Activated naive CD8-positive, alpha-beta T cell (primary cell): ENCODE data around the gene PGM1.

ENCODE experiments used
- H3K27ac Mint-ChIP-seq: one replicate; pipeline ENCODE4 v1.8.0; 2021; ENCODE audit warnings: mixed read lengths
- H3K27me3 Mint-ChIP-seq: one replicate; pipeline ENCODE4 v1.8.0; 2021; ENCODE audit warnings: mixed read lengths
- H3K36me3 Mint-ChIP-seq: one replicate; pipeline ENCODE4 v1.8.0; 2021; ENCODE audit warnings: mixed read lengths
- H3K4me1 Mint-ChIP-seq: one replicate; pipeline ENCODE4 v1.8.0; 2021; ENCODE audit warnings: low read depth, mixed read lengths
- H3K4me3 Mint-ChIP-seq: one replicate; pipeline ENCODE4 v1.8.0; 2021; ENCODE audit warnings: mild to moderate bottlenecking, mixed read lengths
- H3K9me3 Mint-ChIP-seq: one replicate; pipeline ENCODE4 v1.8.0; 2021; ENCODE audit warnings: low read depth, mixed read lengths

The PGM1 gene

DNA sequence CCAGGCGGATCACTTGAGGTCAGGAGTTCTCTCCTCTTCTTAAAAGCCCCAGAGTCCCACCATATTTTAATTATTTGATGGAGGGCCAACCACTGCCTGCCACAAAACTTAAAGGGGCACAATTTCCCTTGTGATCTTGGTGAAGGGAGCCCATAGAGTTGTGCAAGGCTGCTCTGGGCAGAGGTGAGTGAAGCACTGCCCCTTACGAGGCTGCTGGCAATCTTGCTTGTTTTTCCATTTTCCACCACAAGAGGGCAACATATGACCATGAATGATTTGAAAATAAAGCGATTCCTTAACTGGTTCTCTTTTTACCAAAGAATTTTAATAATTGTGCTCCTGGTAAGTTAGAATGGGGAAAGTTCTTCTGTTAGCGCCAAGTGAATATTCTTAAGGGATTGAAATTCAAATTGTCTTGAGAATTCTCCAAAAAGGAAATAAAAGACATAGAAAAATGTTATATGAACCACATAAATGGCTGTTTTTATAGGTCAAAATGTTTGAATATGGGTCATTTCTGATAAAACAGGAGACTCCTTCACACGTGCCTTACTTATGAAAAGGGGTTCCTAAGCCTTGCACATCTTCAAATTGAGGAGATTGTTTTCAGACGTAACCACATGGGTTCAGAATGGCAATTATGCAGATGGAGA is 22.7 kb downstream of the PGM1 start:
- Mint-ChIP-seq H3K36me3 (no peaks in the 10 kb centered on the region), H3K4me1 (peaks cover 4% of the 10 kb centered on the region), H3K27me3 (no peaks in the 10 kb centered on the region), H3K4me3 (no peak overlapping the region), H3K9me3 (no peaks in the 10 kb centered on the region), H3K27ac (no peak overlapping the region)

DNA sequence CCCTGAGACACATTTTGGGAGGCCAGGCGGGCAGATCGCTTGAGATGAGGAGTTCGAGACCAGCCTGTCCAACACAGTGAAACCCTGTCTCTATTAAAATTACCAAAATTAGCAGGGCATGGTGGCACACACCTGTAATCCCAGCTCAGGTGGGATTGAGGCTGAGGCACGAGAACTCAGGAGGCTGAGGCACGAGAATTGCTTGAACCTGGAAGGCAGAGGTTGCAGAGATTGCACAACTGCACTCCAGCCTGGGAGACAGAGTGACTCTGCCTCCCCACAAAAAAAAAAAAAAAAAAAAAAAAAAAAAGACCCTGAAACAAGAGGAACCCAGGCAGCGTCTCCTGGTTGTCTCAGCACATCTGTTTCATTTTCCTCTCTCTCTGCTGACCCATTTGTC is 24.2 kb downstream of the PGM1 start:
- Mint-ChIP-seq H3K36me3 (no peaks in the 10 kb centered on the region), H3K4me1 (peaks cover 5% of the 10 kb centered on the region), H3K4me3 (no peak overlapping the region), H3K9me3 (no peaks in the 10 kb centered on the region), H3K27me3 (no peaks in the 10 kb centered on the region), H3K27ac (no peak overlapping the region)

DNA sequence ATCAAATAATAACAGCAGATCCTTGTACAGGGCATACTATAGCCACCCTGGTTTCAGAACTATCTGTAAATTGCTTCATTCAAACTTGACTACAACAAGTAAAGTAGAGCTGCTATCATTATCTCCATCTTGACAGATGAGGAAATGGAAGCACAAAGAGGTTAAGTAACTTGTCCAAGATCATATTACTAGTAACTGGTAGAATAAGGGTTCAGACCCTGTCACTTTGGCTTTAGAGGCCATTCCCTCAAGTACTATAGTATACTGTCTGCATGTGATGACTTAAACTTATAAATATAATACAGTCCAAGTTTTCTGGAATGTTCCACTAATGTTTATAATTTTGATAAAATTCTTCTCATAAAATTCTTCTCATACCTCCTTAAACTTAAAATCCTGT is 24.8 kb downstream of the PGM1 start:
- Mint-ChIP-seq H3K27me3 (no peaks in the 10 kb centered on the region), H3K4me1 (peaks cover 5% of the 10 kb centered on the region), H3K9me3 (no peaks in the 10 kb centered on the region), H3K27ac (no peak overlapping the region), H3K4me3 (no peak overlapping the region), H3K36me3 (no peaks in the 10 kb centered on the region)

DNA sequence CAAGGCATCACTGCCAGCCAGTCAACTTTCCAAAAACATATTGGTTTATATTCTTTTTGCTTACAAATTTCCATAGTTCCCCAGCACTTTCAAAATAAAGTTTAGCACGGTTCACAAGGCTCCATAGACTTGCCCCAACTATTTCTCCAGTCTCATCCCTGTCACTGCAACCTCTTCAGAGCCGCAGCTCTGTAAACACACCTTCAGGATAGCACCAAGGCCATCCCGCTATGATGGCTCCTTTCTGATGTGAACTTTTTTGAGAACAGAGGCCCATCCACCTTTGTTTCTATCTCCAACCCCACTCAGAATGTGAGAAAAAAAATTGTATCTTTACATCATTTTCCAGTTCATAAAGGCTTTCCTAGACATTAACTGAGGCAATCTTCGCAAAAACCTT is 26.3 kb downstream of the PGM1 start:
- H3K4me1 Mint-ChIP-seq, result peaks cover 5% of the 10 kb centered on the region
- H3K27me3 Mint-ChIP-seq, result no peaks in the 10 kb centered on the region
- no peaks in the 10 kb centered on the region for H3K9me3 Mint-ChIP-seq
- peaks cover 7% of the 10 kb centered on the region for H3K36me3 Mint-ChIP-seq
- H3K27ac Mint-ChIP-seq, result no peak overlapping the region
- no peak overlapping the region for H3K4me3 Mint-ChIP-seq

DNA sequence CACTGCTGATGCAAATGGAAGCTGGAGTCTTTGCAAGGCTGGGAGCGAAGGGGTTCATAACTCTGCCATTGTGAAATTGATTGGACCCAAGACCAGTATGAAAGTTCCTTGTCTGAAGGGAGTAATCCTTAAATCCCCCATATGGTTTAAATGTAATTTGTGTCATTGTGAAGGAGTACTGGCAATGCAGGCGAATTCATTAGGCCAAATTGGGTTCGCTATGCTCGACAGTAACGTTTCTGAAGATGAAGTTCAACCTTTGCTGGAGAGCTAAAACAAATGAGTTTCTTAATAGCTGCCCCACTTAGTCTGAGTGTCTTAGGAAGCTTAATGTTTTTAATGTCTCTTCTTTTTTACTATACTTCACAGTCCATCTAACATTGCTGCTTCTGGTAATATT is 27.5 kb downstream of the PGM1 start:
- no peaks in the 10 kb centered on the region for H3K27me3 Mint-ChIP-seq
- peaks cover 11% of the 10 kb centered on the region for H3K4me1 Mint-ChIP-seq
- H3K4me3 Mint-ChIP-seq, result no peak overlapping the region
- H3K27ac Mint-ChIP-seq, result no peak overlapping the region
- no peaks in the 10 kb centered on the region for H3K9me3 Mint-ChIP-seq
- peaks cover 7% of the 10 kb centered on the region for H3K36me3 Mint-ChIP-seq

DNA sequence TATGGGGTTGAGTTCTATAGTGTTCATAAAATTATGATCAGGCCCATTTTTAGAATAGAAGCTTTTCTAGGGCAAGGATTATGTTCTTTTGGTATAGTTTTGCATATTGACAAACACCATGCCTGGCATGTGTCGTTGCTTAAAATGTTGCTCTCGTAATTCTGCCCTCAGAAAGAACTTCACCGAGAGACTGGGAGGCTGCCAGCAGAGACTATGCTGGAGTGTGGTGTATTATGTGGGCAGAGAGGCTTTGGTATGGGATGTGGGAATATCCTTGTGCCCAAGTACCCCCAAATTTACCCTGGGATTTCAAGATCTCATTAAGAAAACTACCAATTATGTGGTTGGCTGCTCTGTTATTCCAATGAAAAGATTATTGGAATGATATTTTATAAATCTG is 27.9 kb downstream of the PGM1 start:
- Mint-ChIP-seq H3K27me3 (no peaks in the 10 kb centered on the region), H3K4me3 (no peak overlapping the region), H3K9me3 (no peaks in the 10 kb centered on the region), H3K4me1 (peaks cover 13% of the 10 kb centered on the region), H3K27ac (no peak overlapping the region), H3K36me3 (peaks cover 7% of the 10 kb centered on the region)

DNA sequence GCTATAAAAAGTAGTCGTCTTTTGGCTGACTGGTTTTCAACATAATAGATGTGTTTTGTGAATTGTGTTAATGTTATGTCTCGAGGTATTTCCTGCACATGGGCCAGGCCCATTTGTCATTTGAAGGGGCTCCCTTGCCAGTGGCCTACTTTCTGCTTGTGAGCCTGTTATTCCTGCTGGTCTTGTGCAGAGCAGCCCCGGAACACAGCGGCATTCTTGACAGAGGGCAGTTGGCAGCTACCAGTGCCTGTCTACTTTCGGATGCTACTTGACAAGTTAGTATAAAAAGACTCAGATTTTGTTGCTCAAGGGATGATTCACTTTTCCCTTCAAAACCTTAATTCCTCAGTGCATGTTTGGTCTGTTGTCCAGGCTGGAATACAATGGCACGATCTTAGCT is 28.5 kb downstream of the PGM1 start:
- Mint-ChIP-seq H3K9me3 (no peaks in the 10 kb centered on the region), H3K4me3 (no peak overlapping the region), H3K27ac (no peak overlapping the region), H3K4me1 (peaks cover 14% of the 10 kb centered on the region), H3K27me3 (no peaks in the 10 kb centered on the region), H3K36me3 (peaks cover 7% of the 10 kb centered on the region)

DNA sequence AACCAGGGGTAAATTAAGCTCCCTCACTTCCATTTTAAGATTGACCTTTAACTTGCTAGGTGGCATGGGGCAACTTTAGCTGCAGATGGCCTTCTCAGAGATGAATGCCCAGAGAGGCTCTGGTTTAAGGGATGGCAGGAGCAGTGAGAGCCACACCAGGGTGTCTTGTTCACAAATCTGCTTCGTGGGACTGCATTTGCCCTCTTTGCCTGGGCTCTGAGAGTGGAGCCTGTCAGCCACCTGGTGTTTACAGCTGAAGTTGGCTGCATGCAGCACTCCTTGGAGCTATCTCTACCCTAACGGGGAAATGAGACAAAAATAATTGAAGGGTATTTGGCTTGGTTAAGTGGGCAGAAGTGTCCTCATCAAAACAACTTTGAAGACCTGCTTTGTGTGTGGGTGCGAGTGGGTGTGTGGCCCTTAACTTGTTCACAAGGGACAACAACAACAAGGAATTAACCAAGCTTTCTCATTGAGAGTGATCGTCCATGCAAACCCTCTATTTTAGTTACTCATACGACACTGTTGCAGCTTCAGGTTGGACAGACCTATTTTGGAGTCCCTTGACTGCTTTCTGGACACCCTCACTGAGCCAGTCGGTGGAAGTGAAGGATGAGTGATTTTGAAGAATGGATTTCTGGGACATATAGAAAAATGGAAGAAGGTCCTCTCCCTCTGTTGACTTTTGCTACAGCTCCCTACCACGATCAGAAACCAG is 29.8 kb downstream of the PGM1 start:
- Mint-ChIP-seq H3K4me1 (peaks cover 13% of the 10 kb centered on the region), H3K9me3 (no peaks in the 10 kb centered on the region), H3K27ac (no peak overlapping the region), H3K27me3 (no peaks in the 10 kb centered on the region), H3K36me3 (peaks cover 7% of the 10 kb centered on the region), H3K4me3 (no peak overlapping the region)

DNA sequence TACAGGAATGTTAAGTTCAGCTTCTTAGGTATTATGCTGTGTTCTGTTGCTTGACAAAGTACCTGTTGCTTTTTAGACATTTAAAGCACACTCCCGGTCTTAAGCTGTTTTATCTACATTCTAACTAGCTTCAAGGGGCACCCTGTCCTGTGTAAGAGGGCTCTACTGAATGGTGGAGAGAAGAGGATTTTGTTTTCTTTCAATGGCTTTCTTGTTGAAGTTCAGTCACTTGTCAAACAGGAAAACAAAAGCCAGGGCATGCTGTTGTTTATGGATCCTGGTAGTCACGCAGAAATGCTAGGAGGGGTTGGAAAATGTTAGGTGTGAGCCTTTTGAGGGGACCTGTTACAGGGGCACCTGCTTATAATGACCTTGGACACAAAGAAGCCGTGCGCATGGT is 30.7 kb downstream of the PGM1 start:
- H3K9me3 Mint-ChIP-seq, result no peaks in the 10 kb centered on the region
- no peak overlapping the region for H3K27ac Mint-ChIP-seq
- peaks cover 7% of the 10 kb centered on the region for H3K36me3 Mint-ChIP-seq
- no peak overlapping the region for H3K4me3 Mint-ChIP-seq
- H3K4me1 Mint-ChIP-seq, result peaks cover 13% of the 10 kb centered on the region
- no peaks in the 10 kb centered on the region for H3K27me3 Mint-ChIP-seq

DNA sequence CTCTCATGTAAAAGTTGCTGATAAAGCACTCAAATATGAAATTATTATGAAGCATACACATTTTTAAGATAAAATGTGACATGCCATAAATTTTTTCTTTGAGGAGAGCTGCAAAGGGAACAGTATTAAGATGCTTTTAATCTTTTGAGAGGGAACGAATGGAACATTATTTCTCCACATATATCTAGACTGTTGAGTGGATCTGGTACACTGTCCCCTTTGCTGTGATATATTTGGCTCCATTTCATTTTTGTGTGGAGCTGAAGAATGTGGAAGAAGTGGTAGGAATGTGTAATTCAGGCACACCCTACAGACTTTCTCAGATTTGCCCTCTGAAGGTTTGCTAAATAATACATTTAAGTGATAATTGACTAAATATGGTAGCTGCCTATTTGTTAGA is 31.7 kb downstream of the PGM1 start:
- H3K27ac Mint-ChIP-seq, result no peak overlapping the region
- H3K4me1 Mint-ChIP-seq, result peaks cover 13% of the 10 kb centered on the region
- peaks cover 7% of the 10 kb centered on the region for H3K36me3 Mint-ChIP-seq

DNA sequence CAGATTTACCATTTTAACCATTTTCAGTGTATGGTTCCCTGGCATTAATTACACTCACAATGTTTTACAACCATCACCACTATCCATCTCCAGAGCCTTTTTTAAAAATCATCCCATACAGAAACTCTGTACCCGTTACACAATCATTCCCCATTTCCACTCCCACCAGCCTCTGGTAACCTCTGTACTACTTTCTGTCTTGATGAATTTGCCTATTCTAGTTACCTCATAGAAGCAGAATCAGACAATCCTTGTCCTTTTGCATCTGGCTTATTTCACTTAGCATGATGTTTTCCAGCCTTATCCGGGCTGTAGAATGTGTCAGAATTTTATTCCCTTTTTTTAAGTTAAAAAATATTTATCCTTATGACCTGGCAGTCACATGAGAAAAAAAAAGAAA is 33.0 kb downstream of the PGM1 start:
- Mint-ChIP-seq H3K27me3 (no peaks in the 10 kb centered on the region), H3K36me3 (peaks cover 11% of the 10 kb centered on the region)

More for the DNA sequence above, 31.7 kb downstream of the PGM1 start:
- Mint-ChIP-seq H3K9me3 (no peaks in the 10 kb centered on the region), H3K4me3 (no peak overlapping the region), H3K27me3 (no peaks in the 10 kb centered on the region)

DNA sequence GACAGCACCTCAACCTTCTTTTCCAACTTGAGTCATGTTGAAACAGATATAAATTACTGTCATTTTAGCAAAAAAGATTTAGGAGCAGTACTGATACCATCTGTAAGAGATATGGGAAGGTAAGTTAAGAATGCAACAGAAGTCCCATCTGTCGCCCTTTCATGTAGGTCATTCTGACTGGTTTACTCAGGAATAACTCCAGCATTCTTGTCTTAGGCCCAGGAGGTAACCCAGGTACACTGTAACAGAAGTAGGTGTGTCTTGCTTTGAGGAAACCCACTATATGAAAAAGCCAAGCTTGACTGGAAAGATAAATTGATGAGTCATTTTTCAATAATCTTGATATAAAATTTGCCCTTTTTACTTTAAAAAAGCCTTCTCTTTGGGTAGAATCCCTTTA is 35.4 kb downstream of the PGM1 start:
- no peak overlapping the region for H3K4me3 Mint-ChIP-seq
- H3K36me3 Mint-ChIP-seq, result peaks cover 17% of the 10 kb centered on the region
- H3K27ac Mint-ChIP-seq, result no peak overlapping the region
- peaks cover 12% of the 10 kb centered on the region for H3K4me1 Mint-ChIP-seq
- H3K27me3 Mint-ChIP-seq, result no peaks in the 10 kb centered on the region
- no peaks in the 10 kb centered on the region for H3K9me3 Mint-ChIP-seq

More for the DNA sequence above, 33.0 kb downstream of the PGM1 start:
- Mint-ChIP-seq H3K9me3 (no peaks in the 10 kb centered on the region), H3K27ac (no peak overlapping the region), H3K4me1 (peaks cover 13% of the 10 kb centered on the region), H3K4me3 (no peak overlapping the region)

DNA sequence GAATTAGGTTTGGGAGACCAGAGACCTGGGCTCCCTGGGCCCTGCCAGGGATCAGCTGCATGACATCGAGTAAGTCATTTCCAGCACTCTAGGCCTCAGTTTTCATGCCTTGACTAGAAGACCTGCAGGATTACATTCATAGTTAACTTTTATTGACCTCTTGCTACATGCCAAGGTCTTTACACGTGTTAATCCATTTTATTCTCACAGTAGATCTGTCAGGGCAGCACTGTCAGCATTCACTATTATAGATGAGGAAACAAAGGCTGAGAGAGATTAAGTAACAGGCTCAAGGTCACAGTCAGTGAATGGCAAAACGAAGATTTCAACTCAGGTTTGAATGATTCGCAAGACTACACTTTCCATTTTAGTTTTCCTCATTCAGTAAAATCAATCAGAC is 37.0 kb downstream of the PGM1 start:
- peaks cover 10% of the 10 kb centered on the region for H3K4me1 Mint-ChIP-seq
- H3K27me3 Mint-ChIP-seq, result no peaks in the 10 kb centered on the region
- H3K4me3 Mint-ChIP-seq, result no peak overlapping the region
- H3K36me3 Mint-ChIP-seq, result peaks cover 23% of the 10 kb centered on the region
- no peak overlapping the region for H3K27ac Mint-ChIP-seq
- H3K9me3 Mint-ChIP-seq, result no peaks in the 10 kb centered on the region

DNA sequence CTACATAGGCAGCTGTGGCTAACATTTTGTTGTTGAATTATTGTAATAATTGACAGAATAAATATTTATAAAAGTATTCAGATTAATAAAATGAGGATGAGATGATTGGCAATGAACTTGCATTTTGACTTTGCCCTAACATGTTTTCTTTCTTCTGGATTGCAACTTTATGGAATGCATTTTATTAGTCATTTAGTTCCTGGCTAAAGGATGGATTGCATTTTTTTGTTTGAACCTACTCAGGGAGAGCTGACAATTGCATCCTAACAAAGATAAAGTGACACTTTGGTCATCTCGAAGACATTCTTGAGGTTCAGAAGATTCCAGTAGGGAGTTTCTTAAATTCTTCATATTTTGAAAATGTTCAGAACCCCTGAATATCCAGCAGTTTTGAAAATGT is 37.5 kb downstream of the PGM1 start:
- Mint-ChIP-seq H3K27me3 (no peaks in the 10 kb centered on the region), H3K27ac (no peak overlapping the region), H3K4me1 (peaks cover 5% of the 10 kb centered on the region), H3K4me3 (no peak overlapping the region), H3K9me3 (no peaks in the 10 kb centered on the region), H3K36me3 (peaks cover 23% of the 10 kb centered on the region)

DNA sequence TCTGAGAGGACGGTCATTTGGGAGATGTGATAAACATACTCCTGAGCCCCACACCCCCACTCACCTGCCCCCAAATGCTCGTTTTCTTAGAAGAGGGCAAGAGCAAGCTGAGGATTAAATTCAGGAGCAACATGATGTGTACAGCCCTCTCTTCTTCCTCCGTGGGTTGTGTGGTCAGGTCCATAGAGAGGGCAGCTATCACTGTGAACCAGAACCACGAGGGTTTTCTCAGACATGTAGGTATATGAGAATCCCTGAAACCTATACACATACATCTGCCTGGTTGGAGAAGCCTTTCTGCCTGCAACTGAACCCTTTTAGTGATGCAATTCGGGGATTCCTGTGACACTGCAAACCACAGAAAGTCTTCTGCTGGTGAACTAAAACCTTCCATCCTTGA is 38.9 kb downstream of the PGM1 start:
- peaks cover 34% of the 10 kb centered on the region for H3K36me3 Mint-ChIP-seq
- H3K27ac Mint-ChIP-seq, result no peak overlapping the region
- H3K27me3 Mint-ChIP-seq, result no peaks in the 10 kb centered on the region
- no peak overlapping the region for H3K4me3 Mint-ChIP-seq
- peaks cover 5% of the 10 kb centered on the region for H3K4me1 Mint-ChIP-seq
- H3K9me3 Mint-ChIP-seq, result no peaks in the 10 kb centered on the region

DNA sequence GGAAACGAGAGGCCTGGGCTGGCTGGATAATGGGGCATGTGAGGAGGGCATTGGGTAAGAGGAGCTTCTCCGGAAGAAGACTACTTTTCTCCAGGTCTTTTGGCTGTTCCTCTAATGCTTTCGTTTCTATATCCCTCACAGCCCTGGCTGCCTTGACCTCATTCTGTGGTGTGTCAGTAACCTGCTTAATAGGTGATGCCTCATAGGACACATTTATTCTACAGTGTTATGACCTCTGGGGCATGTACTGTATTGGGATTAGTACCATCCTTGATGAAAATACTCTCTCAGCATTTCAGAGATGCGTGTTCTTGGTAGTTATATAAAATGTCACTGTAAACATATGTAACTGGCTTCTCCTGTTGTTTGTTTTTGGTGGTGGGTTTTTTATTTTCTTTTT is 40.1 kb downstream of the PGM1 start:
- Mint-ChIP-seq H3K4me3 (no peak overlapping the region), H3K9me3 (no peaks in the 10 kb centered on the region), H3K27ac (no peak overlapping the region), H3K36me3 (peaks cover 38% of the 10 kb centered on the region), H3K27me3 (no peaks in the 10 kb centered on the region), H3K4me1 (peaks cover 5% of the 10 kb centered on the region)
